OCI-LY1 (cell line): Measurements from ENCODE around the gene ZBTB7C.

Source experiments
- H2AFZ ChIP-seq: fragments of 200-600 bp; sonication (generic), shearing (Covaris generic); 2 replicates; pipeline ENCODE4 v1.6.0; 2014; ENCODE audit warnings: antibody characterized with exemption, mild to moderate bottlenecking, low read length
- H3F3A ChIP-seq: fragments of 200-600 bp; sonication (generic), shearing (Covaris generic); 2 replicates; pipeline ENCODE4 v1.6.0; 2014; ENCODE audit warnings: mild to moderate bottlenecking, antibody characterized with exemption, low read length, moderate library complexity; ENCODE audit not compliant: insufficient read depth
- H3K27ac ChIP-seq: fragments of 200-600 bp; sonication (generic); 2 replicates; pipeline ENCODE4 v1.5.1; 2014; ENCODE audit warnings: low read length, mixed run types, mild to moderate bottlenecking, low read depth; ENCODE audit not compliant: poor library complexity, severe bottlenecking
- H3K27me3 ChIP-seq: fragments of 200-600 bp; sonication (generic); 2 replicates; pipeline ENCODE4 v1.6.0; 2014; ENCODE audit warnings: antibody characterized with exemption, mild to moderate bottlenecking, low read length, moderate library complexity; ENCODE audit not compliant: insufficient read depth
- H3K36me3 ChIP-seq: fragments of 200-600 bp; sonication (generic); 2 replicates; pipeline ENCODE4 v1.6.1; 2014; ENCODE audit warnings: mild to moderate bottlenecking, antibody characterized with exemption, low read length, moderate library complexity, mixed read lengths; ENCODE audit not compliant: insufficient read depth
- H3K4me1 ChIP-seq: fragments of 200-600 bp; sonication (generic); 2 replicates; pipeline ENCODE4 v1.5.1; 2014; ENCODE audit warnings: mild to moderate bottlenecking, low read length, moderate library complexity; ENCODE audit not compliant: insufficient read depth, severe bottlenecking
- H3K4me2 ChIP-seq: fragments of 200-600 bp; sonication (generic), shearing (Covaris generic); 2 replicates; pipeline ENCODE4 v1.6.1; 2014; ENCODE audit warnings: low read length
- H3K4me3 ChIP-seq: fragments of 200-600 bp; sonication (generic); 2 replicates; pipeline ENCODE4 v1.5.1; 2014; ENCODE audit warnings: low read length, low read depth, mild to moderate bottlenecking, mixed read lengths; ENCODE audit not compliant: poor library complexity, severe bottlenecking
- H3K79me2 ChIP-seq: fragments of 200-600 bp; shearing (Covaris generic); 2 replicates; pipeline ENCODE4 v1.6.1; 2016; ENCODE audit warnings: mixed run types, low read length, mixed read lengths; ENCODE audit not compliant: insufficient read depth
- H3K9ac ChIP-seq: fragments of 200-600 bp; sonication (generic), shearing (Covaris generic); 2 replicates; pipeline ENCODE4 v1.6.1; 2014; ENCODE audit warnings: mild to moderate bottlenecking, low read length, mixed read lengths
- H3K9me2 ChIP-seq: fragments of 200-600 bp; sonication (generic), shearing (Covaris generic); 2 replicates; pipeline ENCODE4 v1.6.1; 2014; ENCODE audit warnings: low read depth, mild to moderate bottlenecking, low read length, mixed read lengths
- H3K9me3 ChIP-seq: fragments of 200-600 bp; shearing (Covaris generic); 2 replicates; pipeline ENCODE4 v1.6.1; 2014; ENCODE audit warnings: low read length, mixed read lengths
- H4K20me1 ChIP-seq: fragments of 200-600 bp; sonication (generic), shearing (Covaris generic); 2 replicates; pipeline ENCODE4 v1.6.0; 2016; ENCODE audit warnings: mild to moderate bottlenecking, low read length; ENCODE audit not compliant: insufficient read depth
- EZH2 ChIP-seq: fragments of 200-600 bp; sonication (generic), shearing (Covaris generic); IDR thresholded peaks from 2 replicates; pipeline ENCODE4 v1.8.0; 2017; ENCODE audit warnings: borderline replicate concordance, mixed run types, mild to moderate bottlenecking, antibody characterized with exemption, low read length, moderate library complexity, mixed read lengths
- TF ChIP-seq, protein P1 (sequence below): fragments of 200-600 bp; sonication (generic), shearing (Covaris generic); IDR thresholded peaks from 2 replicates; pipeline ENCODE4 v1.5.1; 2017; ENCODE audit warnings: mild to moderate bottlenecking, antibody characterized with exemption, low read length, moderate library complexity, mixed read lengths

Gene ZBTB7C

DNA sequence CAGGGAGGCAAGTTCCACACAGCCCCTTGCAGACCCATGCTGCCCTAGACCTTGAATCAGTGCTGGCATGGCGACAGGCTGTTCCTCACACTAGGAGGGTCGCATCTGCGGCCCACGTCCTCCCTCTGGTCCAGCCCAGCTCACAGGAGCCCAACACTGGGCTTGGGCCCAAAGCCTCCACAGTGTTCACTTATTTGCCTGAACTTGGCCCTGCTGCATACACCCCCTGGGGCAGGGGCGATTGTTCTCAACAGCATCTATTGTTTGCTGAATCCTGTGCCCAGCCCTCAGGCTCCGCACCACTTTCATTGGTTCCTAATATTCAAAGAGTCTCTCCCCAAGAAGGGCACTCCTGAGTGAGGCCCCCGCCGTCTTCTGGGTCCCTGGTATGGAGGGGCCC lies 90.7 kb downstream of the ZBTB7C start:
- Histone ChIP-seq H4K20me1 (no peaks in the 10 kb centered on the region), H3K4me3 (no peak overlapping the region), H3K9me2 (no peaks in the 10 kb centered on the region), H3K27ac (no peak overlapping the region), H3K79me2 (no peaks in the 10 kb centered on the region), H3K4me1 (no peaks in the 10 kb centered on the region), H3K9me3 (no peaks in the 10 kb centered on the region), H3K9ac (no peak overlapping the region), H3K36me3 (no peaks in the 10 kb centered on the region), H3F3A (no peaks in the 10 kb centered on the region), H2AFZ (no peak overlapping the region), H3K4me2 (no peak overlapping the region), H3K27me3 (no peaks in the 10 kb centered on the region)
- no peak for TF ChIP-seq EZH2
- TF ChIP-seq, protein P1, sequence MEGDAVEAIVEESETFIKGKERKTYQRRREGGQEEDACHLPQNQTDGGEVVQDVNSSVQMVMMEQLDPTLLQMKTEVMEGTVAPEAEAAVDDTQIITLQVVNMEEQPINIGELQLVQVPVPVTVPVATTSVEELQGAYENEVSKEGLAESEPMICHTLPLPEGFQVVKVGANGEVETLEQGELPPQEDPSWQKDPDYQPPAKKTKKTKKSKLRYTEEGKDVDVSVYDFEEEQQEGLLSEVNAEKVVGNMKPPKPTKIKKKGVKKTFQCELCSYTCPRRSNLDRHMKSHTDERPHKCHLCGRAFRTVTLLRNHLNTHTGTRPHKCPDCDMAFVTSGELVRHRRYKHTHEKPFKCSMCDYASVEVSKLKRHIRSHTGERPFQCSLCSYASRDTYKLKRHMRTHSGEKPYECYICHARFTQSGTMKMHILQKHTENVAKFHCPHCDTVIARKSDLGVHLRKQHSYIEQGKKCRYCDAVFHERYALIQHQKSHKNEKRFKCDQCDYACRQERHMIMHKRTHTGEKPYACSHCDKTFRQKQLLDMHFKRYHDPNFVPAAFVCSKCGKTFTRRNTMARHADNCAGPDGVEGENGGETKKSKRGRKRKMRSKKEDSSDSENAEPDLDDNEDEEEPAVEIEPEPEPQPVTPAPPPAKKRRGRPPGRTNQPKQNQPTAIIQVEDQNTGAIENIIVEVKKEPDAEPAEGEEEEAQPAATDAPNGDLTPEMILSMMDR, result no peak

DNA sequence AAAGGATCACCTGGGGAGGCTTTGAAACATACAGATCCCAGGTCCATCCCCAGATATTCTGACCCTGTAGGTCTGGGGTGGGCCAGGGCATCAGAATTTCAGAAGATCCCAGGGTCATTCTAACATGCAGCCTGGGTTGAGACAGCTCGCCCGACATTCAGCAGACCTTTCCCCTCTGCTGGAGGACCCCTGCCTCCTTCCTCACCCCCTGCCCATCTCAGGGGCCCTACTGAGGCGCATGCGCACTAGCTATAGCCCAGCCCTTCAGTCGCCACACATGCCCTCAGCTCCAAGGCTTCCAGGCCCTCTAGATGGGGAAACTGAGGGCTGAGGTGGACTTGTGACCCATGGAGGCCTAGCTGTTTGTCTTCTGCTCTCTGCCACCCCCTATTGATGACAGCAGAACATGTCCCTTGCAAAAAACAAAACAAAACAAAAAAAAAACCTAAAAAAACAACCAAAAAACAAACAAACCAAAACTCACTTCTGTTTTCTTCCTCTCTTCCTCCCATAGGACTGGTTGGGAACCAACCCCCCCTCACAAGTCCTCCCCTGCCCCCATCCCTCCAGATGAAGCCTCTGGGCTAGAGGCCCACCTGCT lies 91.3 kb downstream of the ZBTB7C start:
- no peak overlapping the region for H3K4me3 ChIP-seq
- H3K9me3 ChIP-seq, result no peaks in the 10 kb centered on the region
- no peak overlapping the region for H3K4me2 ChIP-seq
- TF ChIP-seq, protein P1, result peak; percentile 8; the same call in 1 of the 2 replicates
- TF ChIP-seq EZH2, result no peak
- H3F3A ChIP-seq, result no peaks in the 10 kb centered on the region
- H3K27me3 ChIP-seq, result no peaks in the 10 kb centered on the region
- no peaks in the 10 kb centered on the region for H4K20me1 ChIP-seq
- H3K36me3 ChIP-seq, result no peaks in the 10 kb centered on the region
- H2AFZ ChIP-seq, result no peak overlapping the region
- H3K9me2 ChIP-seq, result no peaks in the 10 kb centered on the region
- H3K79me2 ChIP-seq, result no peaks in the 10 kb centered on the region
- H3K9ac ChIP-seq, result no peak overlapping the region
- no peak overlapping the region for H3K27ac ChIP-seq
- H3K4me1 ChIP-seq, result no peaks in the 10 kb centered on the region

DNA sequence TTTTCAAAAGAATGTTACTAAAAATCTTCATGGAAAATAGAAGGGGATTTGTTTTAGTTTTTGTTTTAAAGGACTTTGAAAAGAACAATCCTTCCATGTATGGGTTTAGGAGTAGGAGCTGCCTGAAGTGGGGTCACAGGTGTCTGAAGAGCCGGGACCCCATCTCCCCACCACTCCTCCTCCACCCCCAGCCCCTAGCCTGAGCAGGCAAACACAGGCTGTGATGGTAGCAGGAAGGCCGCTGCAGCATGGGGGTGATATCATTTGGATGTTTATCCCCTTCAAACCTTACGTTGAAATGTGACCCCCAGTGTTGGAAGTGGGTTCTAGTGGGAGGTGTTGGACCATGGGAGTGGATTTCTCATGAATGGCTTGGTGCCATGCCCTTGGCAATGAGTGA lies 93.0 kb downstream of the ZBTB7C start:
- Histone ChIP-seq H3F3A (no peaks in the 10 kb centered on the region), H3K27ac (no peak overlapping the region), H3K4me3 (no peak overlapping the region), H4K20me1 (no peaks in the 10 kb centered on the region), H3K9me2 (no peaks in the 10 kb centered on the region), H3K9me3 (no peaks in the 10 kb centered on the region), H3K4me2 (no peak overlapping the region), H2AFZ (no peak overlapping the region), H3K4me1 (no peaks in the 10 kb centered on the region), H3K79me2 (no peaks in the 10 kb centered on the region), H3K36me3 (no peaks in the 10 kb centered on the region), H3K27me3 (no peaks in the 10 kb centered on the region), H3K9ac (no peak overlapping the region)
- no peak for TF ChIP-seq EZH2
- TF ChIP-seq, protein P1, result no peak
